Stomach smooth muscle (tissue), 2 donors: ENCODE data around the gene LTO1.

Source experiments
- H3K27ac ChIP-seq: one replicate; pipeline ENCODE4 v1.7.0; 2013; ENCODE audit warnings: mild to moderate bottlenecking, low read length, inconsistent platforms
- H3K27me3 ChIP-seq, 2 donors: one replicate each; pipeline ENCODE4 v1.7.0; 2013; ENCODE audit warnings: low read length in 2 of 2; ENCODE audit not compliant: insufficient read depth in 2 of 2, control insufficient read depth in 1 of 2
- H3K36me3 ChIP-seq, 2 donors: one replicate each; pipeline ENCODE4 v1.7.0; 2013; ENCODE audit warnings: low read length in 2 of 2; ENCODE audit not compliant: control insufficient read depth in 2 of 2, insufficient read depth in 2 of 2
- H3K4me1 ChIP-seq: one replicate; pipeline ENCODE4 v1.7.0; 2013; ENCODE audit warnings: low read length; ENCODE audit not compliant: control insufficient read depth, insufficient read depth
- H3K4me3 ChIP-seq, 2 donors: one replicate each; pipeline ENCODE4 v1.7.0; 2013; ENCODE audit warnings: low read length in 2 of 2
- H3K9ac ChIP-seq, 2 donors: one replicate each; pipeline ENCODE4 v1.7.0; 2013; ENCODE audit warnings: low read length in 2 of 2, mild to moderate bottlenecking in 1 of 2
- H3K9me3 ChIP-seq, 2 donors: one replicate each; pipeline ENCODE4 v1.7.0; 2013; ENCODE audit warnings: low read length in 2 of 2; ENCODE audit not compliant: control insufficient read depth in 2 of 2
- donor health status: healthy.
- donor health status: Pancreatic carcinoma.

Gene LTO1

GRCh38 chr11:69708736-69709401 is 33.7 kb upstream of the LTO1 start:
- H3K36me3 ChIP-seq: no peaks in the 10 kb centered on the region
- no peak overlapping the region for H3K9ac ChIP-seq
- H3K4me3 ChIP-seq: no peak overlapping the region
- H3K27ac ChIP-seq: no peak overlapping the region
- H3K4me1 ChIP-seq: peaks cover 6% of the 10 kb centered on the region
- H3K27me3 ChIP-seq: peaks cover 22 to 31% of the 10 kb centered on the region in 2 donors
- no peaks in the 10 kb centered on the region for H3K9me3 ChIP-seq

DNA sequence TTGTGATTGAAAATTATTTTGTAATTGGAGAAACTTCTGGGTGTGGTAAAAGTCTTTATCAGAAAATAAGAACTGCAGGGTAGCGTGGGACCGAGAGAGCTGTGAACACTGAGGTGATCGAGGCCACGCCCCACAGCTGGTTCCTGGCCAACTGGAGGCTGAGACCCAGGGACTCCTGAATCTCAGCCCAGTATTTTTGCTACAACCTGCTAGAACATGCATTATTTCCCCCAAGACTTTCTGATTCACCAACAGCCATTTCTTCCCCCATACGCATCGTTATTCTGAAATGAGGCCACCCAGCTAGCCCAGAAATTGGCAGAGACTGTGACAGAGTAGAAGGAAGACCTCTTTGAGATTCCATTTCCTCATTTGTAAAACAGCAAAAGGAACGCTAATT is 32.0 kb upstream of the LTO1 start:
- Histone ChIP-seq H3K4me3 (no peak overlapping the region), H3K36me3 (no peaks in the 10 kb centered on the region), H3K27ac (no peak overlapping the region), H3K27me3 (peaks cover 29 to 47% of the 10 kb centered on the region in 2 donors), H3K4me1 (peaks cover 6% of the 10 kb centered on the region), H3K9ac (no peak overlapping the region), H3K9me3 (no peaks in the 10 kb centered on the region)

GRCh38 chr11:69705901-69706787 is 31.0 kb upstream of the LTO1 start:
- H3K9me3 ChIP-seq: no peaks in the 10 kb centered on the region
- H3K27ac ChIP-seq: no peak overlapping the region
- no peak overlapping the region for H3K9ac ChIP-seq
- no peak overlapping the region for H3K4me3 ChIP-seq
- H3K36me3 ChIP-seq: no peaks in the 10 kb centered on the region
- H3K4me1 ChIP-seq: peaks cover 6% of the 10 kb centered on the region
- H3K27me3 ChIP-seq: peaks cover 32 to 51% of the 10 kb centered on the region in 2 donors

DNA sequence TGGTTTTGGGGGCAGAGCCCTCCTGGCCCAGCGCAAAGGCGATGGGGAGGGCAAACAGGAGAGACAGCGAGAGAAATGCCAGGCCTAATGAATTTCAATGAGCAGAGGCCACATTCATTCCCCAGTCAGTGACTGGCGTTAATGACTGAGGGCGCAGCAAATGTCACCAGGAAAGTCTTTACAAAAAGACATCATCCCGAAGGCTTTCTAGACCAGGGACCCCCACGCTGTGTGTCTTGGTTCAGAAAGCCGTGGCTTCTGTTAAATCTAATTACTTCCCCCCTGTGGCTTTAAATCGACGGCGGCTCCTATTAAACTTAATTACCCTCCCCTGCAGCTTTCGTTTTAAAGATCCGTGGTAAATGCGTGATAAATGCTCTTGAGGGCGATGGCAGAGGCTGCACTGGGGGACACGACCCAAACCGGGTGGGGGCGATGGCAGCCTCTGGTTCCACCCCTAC is 30.2 kb upstream of the LTO1 start:
- H3K9ac ChIP-seq: no peak overlapping the region
- H3K9me3 ChIP-seq: no peaks in the 10 kb centered on the region
- H3K36me3 ChIP-seq: no peaks in the 10 kb centered on the region
- no peak overlapping the region for H3K27ac ChIP-seq
- H3K4me1 ChIP-seq: peaks cover 6% of the 10 kb centered on the region
- no peak overlapping the region for H3K4me3 ChIP-seq
- H3K27me3 ChIP-seq: peaks cover 40 to 58% of the 10 kb centered on the region in 2 donors

DNA sequence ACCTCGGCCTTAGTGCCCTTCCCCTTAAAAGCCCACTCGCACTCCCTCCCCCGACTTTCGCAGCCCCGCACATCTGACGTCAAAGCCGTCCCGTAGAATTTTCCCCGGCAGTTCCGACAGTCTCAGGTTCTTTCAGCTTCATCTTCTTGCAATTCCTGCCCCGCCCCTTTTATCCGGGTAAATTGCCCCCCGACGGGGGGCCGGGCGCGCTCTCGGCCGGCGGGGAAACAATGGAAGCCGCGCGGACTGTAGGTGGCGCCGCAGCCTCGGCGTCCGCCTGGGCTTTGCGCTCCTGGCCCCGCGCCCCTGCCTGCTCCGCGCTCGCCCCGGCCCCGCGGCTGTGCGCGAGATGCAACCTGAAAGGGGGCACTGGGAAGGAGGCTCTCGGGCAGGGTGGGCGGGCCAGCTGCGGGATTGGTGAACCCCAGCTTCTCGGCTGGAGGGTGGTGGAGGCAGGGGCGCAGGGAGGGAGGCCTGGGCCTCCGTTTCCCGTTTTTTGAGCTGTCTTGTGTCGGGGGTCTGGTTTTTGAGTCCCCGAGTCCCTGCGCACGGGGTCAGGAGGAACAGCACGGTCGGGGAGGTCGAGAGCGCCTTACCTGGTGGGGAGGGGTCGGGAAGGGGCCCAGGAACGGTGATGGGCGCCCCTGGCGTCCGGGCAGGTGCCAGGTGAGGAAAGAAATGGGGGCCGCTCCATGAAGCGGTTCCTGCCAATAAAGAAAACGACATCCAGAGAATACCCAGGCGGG is 29.5 kb upstream of the LTO1 start:
- H3K4me1 ChIP-seq: peaks cover 6% of the 10 kb centered on the region
- peaks cover 41 to 59% of the 10 kb centered on the region in 2 donors for H3K27me3 ChIP-seq
- H3K9ac ChIP-seq: no peak overlapping the region
- no peak overlapping the region for H3K4me3 ChIP-seq
- no peaks in the 10 kb centered on the region for H3K9me3 ChIP-seq
- no peak overlapping the region for H3K27ac ChIP-seq
- no peaks in the 10 kb centered on the region for H3K36me3 ChIP-seq

DNA sequence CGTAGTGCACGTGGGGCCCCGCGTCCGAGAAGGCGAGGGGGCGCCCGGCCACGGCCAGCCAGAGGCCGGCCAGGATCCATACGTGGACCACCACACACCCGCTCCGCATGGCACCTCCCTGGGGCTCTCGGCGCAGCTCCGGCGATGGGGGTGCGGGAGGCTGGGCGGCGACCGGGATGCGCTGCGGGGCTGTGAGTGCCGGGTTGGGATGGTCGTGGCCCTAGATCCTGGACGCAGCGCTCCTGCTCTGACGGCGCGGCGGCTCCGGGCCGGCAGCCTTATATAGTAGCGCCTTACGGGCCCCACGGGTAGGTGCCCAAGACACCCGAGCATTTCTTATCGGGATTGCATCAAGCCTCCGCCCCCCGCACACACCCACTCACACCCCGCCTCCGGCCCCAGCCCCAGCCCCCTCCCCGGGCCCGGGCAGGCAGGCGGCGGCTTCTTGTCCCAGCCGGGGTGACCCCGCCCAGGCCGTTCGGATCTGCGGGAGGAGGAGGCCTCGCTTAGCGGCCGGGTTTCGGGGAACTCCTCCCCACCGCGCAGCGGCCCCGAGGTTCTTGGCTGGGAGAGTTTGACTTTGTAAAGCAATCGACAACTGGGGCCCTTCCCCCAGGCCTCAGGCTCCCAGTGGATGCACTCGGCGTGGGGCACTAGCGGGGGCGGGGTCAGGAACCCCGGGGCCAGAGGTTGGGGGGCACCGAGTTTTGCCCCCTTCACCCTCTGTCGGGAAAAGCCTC is 28.8 kb upstream of the LTO1 start, which contains the start of gene FGF19:
Gene FGF19 (minus strand): TSS at position 255 of the 740 bp plus-strand sequence. CDS start 146 bp downstream, at position 109.
- H3K36me3 ChIP-seq: no peaks in the 10 kb centered on the region
- no peaks in the 10 kb centered on the region for H3K9me3 ChIP-seq
- H3K4me1 ChIP-seq: peaks cover 6% of the 10 kb centered on the region
- no peak within 1 kb of the TSS for H3K4me3 ChIP-seq
- no peak within 1 kb of the TSS for H3K27ac ChIP-seq
- H3K9ac ChIP-seq: no peak within 1 kb of the TSS
- H3K27me3 ChIP-seq: peaks cover 46 to 59% of the 10 kb centered on the region in 2 donors

- H3K36me3 ChIP-seq: no peaks in the 10 kb centered on the region
- no peak overlapping the region for H3K4me3 ChIP-seq
- peaks cover 6% of the 10 kb centered on the region for H3K4me1 ChIP-seq
- H3K9ac ChIP-seq: no peak overlapping the region
- H3K9me3 ChIP-seq: no peaks in the 10 kb centered on the region
- no peak overlapping the region for H3K27ac ChIP-seq
- peaks cover 43 to 59% of the 10 kb centered on the region in 2 donors for H3K27me3 ChIP-seq
These were observed 28.3 kb upstream of the LTO1 start for GRCh38 chr11:69703453-69703767.

DNA sequence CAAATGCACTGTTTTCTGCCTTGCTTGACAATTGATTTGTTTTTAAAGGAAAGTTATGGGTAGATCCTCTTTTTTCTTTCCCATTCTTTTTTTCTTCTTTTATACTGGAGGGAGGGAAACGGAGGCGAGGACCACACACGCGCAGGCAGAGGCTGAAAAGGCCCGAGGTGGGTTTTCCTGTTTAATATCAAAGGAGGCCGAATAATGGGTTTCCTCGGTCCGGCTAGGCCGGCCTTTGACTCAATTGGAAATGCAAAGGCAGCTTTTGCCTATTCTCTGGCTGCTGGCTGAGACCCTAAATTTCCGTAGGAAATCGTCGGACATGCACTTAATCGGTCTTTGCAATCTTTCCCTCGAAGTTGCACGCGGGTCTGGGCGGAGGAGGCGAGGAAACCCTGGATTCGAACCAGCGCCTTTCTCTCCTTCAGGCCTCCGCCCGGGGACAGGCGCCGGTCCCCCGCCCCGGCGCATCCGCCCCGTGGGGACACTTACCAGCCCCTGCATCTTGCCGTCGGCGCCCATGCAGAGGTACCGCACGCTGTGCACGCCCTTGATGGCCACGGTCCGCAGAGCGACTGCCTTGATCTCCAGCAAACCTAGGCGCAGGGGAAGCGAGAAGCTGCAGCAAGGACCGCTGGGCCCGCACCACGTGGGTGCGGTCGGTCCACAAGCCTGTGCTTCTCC is 27.8 kb upstream of the LTO1 start:
- peaks cover 43 to 59% of the 10 kb centered on the region in 2 donors for H3K27me3 ChIP-seq
- H3K4me3 ChIP-seq: no peak overlapping the region
- H3K9ac ChIP-seq: no peak overlapping the region

GRCh38 chr11:69702239-69702691 is 27.1 kb upstream of the LTO1 start:
- Histone ChIP-seq H3K27ac (no peak overlapping the region), H3K36me3 (no peaks in the 10 kb centered on the region), H3K4me3 (no peak overlapping the region), H3K27me3 (peaks cover 43 to 61% of the 10 kb centered on the region in 2 donors), H3K4me1 (peaks cover 6% of the 10 kb centered on the region), H3K9ac (no peak overlapping the region), H3K9me3 (no peaks in the 10 kb centered on the region)

More for the DNA sequence above, 27.8 kb upstream of the LTO1 start:
- Histone ChIP-seq H3K9me3 (no peaks in the 10 kb centered on the region), H3K36me3 (no peaks in the 10 kb centered on the region), H3K27ac (no peak overlapping the region), H3K4me1 (peaks cover 6% of the 10 kb centered on the region)
